Measurements from ENCODE around the gene HOMER1. TPM values are rescaled to one million over a fixed set of nuclear protein-coding genes. Genes with fewer than 3 reads are reported as not detected.
A peak's percentile ranks its signal among the peaks of the same experiment; 100 is the strongest.

Gene HOMER1
- total and polyA plus RNA-seq, 8 donors = 4.2 to 14.0 (median 10.6) TPM

DNA sequence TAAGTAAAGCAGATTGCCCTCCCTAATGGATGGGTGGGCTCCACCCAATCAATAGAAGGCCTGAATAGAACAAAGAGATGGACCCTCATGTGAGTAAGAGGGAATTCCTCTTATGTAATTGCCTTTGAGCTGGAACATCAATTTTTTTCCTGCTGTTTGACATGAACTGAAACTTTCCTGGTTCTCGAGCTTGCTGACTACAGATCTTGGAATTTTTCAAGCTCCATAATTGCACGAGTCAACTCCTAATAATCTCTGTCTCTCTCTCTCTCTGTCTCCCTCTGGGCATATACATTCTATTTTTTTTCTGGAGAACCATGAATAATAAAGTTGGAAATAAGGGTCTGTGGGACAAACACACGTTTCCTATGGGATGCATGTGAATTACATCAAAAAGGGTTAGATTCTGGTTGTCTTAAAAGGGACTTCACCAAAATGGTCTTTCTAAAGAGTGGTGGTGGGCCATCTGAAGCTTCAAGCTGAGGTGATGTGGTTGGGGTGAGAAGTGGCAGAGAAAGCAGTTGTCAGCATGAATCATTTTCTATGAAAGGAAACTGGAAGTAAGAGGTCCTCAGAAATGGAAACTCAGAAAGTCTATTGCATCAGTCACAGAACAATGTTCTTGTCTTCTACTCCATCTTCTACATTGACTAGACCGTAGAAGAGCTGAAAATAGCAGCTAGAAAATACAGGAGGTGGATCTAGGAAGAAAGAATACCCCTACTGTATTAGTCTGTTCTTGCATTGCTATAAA lies 47.0 kb upstream of the HOMER1 start:
- no peak overlapping the region for H3K4me3 ChIP-seq
- ATAC-seq = no peak
- intact Hi-C loops (cut with DNase I) = loop anchor here in 1 of 2 donors (5.0 kb wide), 1 partner anchor 296 kb away; no protein-coding TSS in a partner anchor
- no peaks in the 10 kb centered on the region for H3K9me3 ChIP-seq
- no peaks in the 10 kb centered on the region for H3K36me3 ChIP-seq
- H3K4me1 ChIP-seq = no peaks in the 10 kb centered on the region
- DNase-seq = no peak
- no peak overlapping the region for H3K27ac ChIP-seq
- TF ChIP-seq, protein P1, sequence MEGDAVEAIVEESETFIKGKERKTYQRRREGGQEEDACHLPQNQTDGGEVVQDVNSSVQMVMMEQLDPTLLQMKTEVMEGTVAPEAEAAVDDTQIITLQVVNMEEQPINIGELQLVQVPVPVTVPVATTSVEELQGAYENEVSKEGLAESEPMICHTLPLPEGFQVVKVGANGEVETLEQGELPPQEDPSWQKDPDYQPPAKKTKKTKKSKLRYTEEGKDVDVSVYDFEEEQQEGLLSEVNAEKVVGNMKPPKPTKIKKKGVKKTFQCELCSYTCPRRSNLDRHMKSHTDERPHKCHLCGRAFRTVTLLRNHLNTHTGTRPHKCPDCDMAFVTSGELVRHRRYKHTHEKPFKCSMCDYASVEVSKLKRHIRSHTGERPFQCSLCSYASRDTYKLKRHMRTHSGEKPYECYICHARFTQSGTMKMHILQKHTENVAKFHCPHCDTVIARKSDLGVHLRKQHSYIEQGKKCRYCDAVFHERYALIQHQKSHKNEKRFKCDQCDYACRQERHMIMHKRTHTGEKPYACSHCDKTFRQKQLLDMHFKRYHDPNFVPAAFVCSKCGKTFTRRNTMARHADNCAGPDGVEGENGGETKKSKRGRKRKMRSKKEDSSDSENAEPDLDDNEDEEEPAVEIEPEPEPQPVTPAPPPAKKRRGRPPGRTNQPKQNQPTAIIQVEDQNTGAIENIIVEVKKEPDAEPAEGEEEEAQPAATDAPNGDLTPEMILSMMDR (IDR thresholded peaks at IDR 0.05) = no peak
- no peaks in the 10 kb centered on the region for H3K27me3 ChIP-seq

DNA sequence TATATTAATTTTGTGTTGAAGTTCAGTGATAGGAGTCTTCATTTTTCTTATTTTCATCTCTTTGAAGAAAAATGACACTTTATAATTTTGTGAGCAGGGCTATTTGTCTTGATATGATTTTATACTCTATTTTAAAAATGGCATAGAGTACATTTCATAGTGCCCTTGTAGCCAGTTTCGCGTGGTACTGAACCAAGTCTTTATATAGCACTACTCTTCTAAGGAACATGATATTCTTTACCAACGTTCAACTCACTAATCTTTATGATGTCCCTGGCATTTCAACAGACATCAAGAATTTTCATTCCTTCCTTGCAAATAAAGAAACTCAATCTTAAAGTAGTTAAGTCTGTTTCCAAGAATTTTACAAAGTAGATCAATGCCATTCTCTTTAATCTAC lies 41.5 kb upstream of the HOMER1 start:
- Histone ChIP-seq H3K27ac (no peak overlapping the region), H3K4me3 (no peak overlapping the region), H3K36me3 (no peaks in the 10 kb centered on the region), H3K4me1 (no peaks in the 10 kb centered on the region), H3K9me3 (no peaks in the 10 kb centered on the region), H3K27me3 (no peaks in the 10 kb centered on the region)
- TF ChIP-seq, protein P1 (IDR thresholded peaks at IDR 0.05) = no peak
- intact Hi-C loops (cut with DNase I) = no loop called here
- ATAC-seq = no peak
- DNase-seq = no peak

DNA sequence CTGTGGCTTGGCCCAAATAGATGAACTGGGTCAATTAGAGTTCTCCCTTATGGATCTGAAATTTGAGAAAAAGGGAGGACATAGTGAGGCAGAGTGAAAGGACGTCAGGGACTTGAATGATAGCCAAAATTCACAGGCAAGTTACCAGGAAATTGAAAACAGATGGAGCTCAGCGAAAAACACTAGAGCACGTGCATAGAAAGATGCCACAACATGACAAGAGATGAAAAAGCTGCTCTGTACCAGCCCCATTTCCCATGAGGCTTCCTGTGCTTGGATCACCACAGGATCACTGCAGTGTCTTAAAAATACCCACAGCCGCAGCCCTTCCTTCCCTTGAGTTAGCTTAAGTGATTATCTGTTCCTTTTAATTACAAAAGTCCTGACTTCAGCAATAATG lies 39.0 kb upstream of the HOMER1 start:
- TF ChIP-seq, protein P1 (IDR thresholded peaks at IDR 0.05) = no peak

DNA sequence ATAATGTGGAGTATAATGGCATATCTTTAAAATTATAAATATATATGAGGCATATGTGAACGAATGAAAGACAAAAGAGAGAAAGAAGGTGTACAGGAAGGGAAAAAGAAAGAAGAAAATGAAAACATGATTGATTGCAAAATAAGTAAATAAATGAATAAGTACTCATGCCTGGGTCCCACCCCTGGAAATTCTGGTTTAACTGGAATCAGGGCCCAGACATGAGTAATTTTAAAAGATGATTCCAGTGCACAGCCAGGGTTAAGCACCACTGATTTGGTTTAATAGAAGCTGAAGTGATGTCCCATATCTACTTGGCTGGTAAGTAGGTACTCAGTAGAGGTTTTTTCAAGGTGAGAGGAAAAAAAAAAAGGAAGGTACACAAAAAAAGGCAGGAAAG lies 34.0 kb upstream of the HOMER1 start:
- Histone ChIP-seq H3K27ac (peak overlapping the region in 1 of 2 donors; percentile 20), H3K4me3 (no peak overlapping the region), H3K9me3 (no peaks in the 10 kb centered on the region), H3K36me3 (no peaks in the 10 kb centered on the region), H3K4me1 (no peaks in the 10 kb centered on the region), H3K27me3 (no peaks in the 10 kb centered on the region)
- TF ChIP-seq, protein P1 (IDR thresholded peaks at IDR 0.05) = no peak
- intact Hi-C loops (cut with DNase I) = no loop called here
- peak; percentile 88 for ATAC-seq
- peak in 1 of 4 donors; percentile 64 for DNase-seq

More for the DNA sequence above, 39.0 kb upstream of the HOMER1 start:
- Histone ChIP-seq H3K4me1 (no peaks in the 10 kb centered on the region), H3K4me3 (no peak overlapping the region), H3K27ac (no peak overlapping the region), H3K36me3 (no peaks in the 10 kb centered on the region), H3K27me3 (no peaks in the 10 kb centered on the region), H3K9me3 (no peaks in the 10 kb centered on the region)
- DNase-seq (no peak), ATAC-seq (no peak)
- intact Hi-C loops (cut with DNase I) = no loop called here

DNA sequence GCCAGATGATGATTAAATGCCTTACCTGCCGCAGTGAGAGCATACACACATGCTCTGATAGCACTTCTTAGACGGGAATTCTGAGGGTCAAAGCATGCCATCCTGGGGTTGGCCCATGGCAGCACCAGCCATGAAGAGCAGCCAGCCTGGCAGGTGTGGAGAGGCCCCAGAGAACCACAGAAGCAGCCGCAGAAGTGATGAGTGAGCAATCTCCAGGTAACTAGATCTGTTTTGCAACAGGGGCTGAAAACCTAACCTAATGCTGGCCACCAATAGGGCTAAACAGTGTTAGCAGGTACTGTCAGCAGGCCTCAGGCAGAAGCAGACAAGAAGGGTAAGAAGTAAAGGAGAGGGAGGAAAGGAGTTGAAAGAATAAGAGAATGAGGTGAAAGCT lies 33.5 kb upstream of the HOMER1 start:
- Histone ChIP-seq H3K27ac (peak overlapping the region; percentile 9 to 20), H3K4me3 (no peak overlapping the region), H3K27me3 (no peaks in the 10 kb centered on the region), H3K36me3 (no peaks in the 10 kb centered on the region), H3K4me1 (no peaks in the 10 kb centered on the region), H3K9me3 (no peaks in the 10 kb centered on the region)
- no peak for DNase-seq
- TF ChIP-seq, protein P1 (IDR thresholded peaks at IDR 0.05) = no peak
- peak; percentile 68 for ATAC-seq
- intact Hi-C loops (cut with DNase I) = no loop called here
